Stimulated activated CD4-positive, alpha-beta T cell treated with anti-CD3 and anti-CD28 coated beads, Interleukin-4, amount 100 ng/mL, for 4 hours (primary cell): ENCODE results near the gene PPP1R26.
"Not testable (repeated sequence)": the region's sequence is repeated elsewhere in the genome, so short reads cannot be mapped to it uniquely, and the experiment has no call there.

Source experiments
- DNase-seq, 2 experiments: peaks; one replicate each; pipeline ENCODE4 v3.0.0-alpha.2; 2020

Gene PPP1R26

DNA sequence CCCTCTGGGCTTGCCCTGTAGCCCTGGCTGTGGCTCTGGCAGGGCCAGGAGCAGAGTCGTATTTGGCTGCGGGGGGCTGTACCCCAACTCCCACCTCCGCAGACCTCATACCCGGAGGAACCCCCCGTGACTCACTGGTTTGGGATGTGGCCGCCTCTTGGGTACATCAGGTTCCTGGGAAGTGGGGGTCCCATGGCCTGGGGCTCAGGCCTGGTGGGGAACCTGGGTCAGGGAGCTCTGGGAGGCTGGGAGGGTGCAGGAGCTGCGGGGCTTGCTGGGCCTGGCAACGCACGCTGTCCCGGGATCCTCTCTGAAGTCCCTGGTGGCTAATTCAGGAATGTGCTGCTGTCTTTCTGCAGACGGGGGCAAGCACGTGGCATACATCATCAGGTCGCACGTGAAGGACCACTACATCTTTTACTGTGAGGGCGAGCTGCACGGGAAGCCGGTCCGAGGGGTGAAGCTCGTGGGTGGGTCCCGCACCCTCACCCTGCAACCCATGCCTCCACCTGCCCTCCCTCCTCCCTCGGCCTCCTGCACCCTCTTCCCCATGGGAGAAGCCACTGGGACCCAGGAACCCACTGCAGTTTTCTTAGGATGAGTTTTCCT, 44.0 kb downstream of the PPP1R26 start:
- no peak for DNase-seq

- no peak for DNase-seq
Observed at GRCh38 chr9:135524130-135524861, 44.7 kb downstream of the PPP1R26 start.

DNA sequence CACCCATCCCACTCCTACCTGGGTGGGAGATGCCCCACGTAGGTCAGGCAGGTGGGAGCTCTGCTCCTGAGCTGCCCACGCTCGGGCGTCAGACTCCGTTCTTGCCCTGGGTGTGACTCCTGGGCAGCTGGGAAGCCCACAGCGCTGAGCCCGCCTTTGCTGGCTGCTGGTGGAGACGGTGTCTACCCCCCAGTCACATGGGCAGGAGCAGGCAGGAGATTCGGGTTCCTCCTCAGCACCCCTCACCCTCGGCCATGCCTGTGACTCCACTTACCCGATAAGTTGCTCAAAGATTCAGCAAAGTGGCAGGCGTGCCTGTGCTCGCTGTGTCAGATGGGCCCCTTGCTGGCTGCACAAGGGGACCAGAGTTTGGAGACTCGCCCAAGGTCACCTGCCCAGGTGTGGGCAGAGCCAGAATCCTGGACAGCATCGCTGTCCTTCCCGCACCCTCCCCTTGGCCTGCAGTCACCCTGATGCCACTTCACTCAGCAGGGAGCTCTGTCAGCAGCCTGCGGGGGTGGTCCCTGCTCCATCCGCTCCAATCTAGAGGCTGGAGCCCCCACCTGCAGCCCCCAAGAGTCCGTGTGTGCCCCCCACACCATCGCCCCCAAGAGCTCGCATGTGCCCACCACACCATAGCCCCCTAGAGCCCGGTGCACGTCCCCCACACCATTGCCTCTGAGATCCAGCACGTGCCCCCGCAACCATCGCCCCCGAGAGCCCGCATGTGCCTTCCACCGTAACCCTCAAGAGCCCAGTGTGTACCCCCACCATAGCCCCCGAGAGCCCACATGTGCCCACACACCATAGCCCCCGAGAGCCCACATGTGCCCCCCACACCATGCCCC, 45.9 kb downstream of the PPP1R26 start:
- no peak for DNase-seq

GRCh38 chr9:135526089-135526729, 46.6 kb downstream of the PPP1R26 start:
- DNase-seq = no peak

GRCh38 chr9:135526730-135527571, 47.4 kb downstream of the PPP1R26 start:
- DNase-seq = no peak

DNA sequence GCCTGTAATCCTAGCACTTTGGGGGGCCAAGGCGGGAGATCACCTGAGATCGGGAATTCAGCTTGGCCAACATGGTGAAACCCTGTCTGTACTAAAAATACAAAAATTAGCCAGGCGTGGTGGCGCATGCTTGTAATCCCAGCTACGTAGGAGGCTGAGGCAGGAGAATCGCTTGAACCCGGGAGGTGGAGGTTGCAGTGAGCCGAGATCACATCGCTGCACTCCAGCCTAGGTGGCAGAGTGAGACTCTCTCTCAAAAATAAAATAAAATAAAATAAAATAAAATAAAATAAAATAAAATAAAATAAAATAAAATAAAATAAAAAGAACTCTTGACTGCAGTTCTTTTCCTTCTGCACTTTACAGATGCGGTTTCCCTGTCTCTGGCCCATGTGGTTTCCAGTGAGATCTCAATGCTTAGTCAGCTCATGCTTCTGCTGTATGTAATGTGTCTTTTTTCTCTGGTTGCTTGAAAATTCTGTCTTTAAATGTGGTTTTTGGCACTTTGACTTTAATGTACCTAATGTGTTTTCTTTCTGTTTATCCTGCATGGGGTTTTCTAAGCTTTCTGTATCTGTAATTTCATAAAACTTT, 49.4 kb downstream of the PPP1R26 start:
- not testable (repeated sequence) for DNase-seq

GRCh38 chr9:135530146-135530545, 50.6 kb downstream of the PPP1R26 start:
- no peak for DNase-seq

DNA sequence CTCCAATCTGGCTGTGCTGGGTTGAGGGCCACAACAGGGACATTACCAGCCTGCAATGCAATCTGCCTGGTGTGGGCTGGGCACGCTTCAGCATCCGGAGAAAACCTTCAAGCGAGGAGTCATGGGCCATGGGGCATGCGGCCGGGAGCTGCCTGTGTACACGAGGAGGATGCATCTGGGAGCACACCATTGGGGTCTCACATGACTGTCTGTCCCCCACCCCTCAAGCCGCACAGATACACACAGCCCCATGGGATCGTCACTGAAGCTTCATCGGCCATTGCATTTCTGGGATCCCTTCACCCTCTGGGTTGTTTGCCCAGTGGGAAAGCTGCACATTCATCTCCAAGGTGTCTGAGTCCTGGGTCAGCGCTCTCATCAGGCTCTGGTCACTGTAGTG, 51.5 kb downstream of the PPP1R26 start:
- no peak for DNase-seq

DNA sequence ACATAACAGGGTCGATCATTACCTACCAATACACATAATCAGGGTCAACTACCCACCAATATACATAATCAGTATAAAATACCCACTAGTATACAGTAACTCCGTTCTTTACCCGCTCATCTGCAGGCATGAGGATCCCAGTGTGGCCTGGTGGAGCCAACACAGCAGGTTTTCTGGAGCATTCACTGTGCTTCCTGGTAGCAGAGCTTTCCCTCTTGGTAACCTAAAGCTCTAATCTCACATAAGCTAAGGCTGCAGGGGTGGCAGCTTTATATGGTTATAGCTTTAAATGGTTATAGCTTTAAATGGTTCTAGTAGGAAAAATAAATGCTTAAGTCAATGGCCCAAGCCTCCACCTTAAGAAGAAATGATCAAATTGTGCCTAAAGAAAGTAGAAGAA, 53.5 kb downstream of the PPP1R26 start:
- no peak for DNase-seq

- no peak for DNase-seq
Observed at GRCh38 chr9:135533674-135534073, 54.1 kb downstream of the PPP1R26 start.

GRCh38 chr9:135534192-135534711, 54.7 kb downstream of the PPP1R26 start:
- DNase-seq = not testable (repeated sequence)

DNA sequence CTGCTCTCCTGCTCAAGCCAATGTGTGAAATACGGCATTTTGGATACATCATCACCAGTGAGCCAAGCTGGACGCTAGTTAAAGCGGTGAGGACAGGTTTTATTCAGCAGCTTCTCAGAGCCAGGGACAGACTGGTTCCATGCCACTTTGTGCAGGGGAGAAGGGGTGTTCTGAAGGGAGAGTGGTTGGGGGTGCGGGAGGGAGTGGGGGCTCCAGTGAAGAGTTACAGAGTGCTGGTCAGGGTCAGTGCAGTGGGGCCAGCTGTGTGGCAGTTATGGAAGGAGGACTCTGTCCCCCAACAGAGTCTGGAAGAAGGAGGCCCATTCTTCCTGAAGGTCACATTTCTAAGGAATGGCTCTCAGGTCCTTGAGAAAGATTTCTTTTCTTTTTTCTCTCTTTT, 55.2 kb downstream of the PPP1R26 start:
- DNase-seq = not testable (repeated sequence)

GRCh38 chr9:135535631-135536030, 56.0 kb downstream of the PPP1R26 start:
- DNase-seq = not testable (repeated sequence)

DNA sequence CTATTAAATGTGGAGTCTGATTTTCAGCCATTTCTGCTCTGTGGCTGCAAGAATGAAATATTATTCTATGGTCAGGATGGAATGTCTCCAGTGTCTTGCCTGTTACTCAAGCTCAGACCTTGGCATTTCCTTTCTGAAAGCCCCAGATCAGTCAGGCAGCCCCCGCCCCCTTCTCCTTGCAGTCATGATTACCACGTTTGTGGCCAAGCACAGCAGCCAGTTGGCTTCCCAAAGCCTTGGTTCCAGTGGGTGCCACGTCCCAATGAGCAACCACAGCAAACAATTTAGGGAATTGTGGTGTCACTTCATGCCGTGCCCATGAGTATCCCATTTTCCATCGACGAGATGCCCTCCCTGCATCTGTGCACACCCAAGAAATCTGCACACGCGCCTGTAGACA, 56.6 kb downstream of the PPP1R26 start:
- DNase-seq = no peak
